Left lung (tissue), 10 donors: Measurements from ENCODE around the gene ARFIP2. TPM values are rescaled to one million over a fixed set of nuclear protein-coding genes. Genes with fewer than 3 reads are reported as not detected.
A peak's percentile ranks its signal among the peaks of the same experiment; 100 is the strongest.

Experiments
- ATAC-seq: fragments of 200-7000 bp; cut with Tn5 transposase; one replicate; pipeline ENCODE4 v1.9.1; 2020; ENCODE audit warnings: moderate library complexity
- DNase-seq, 4 donors: peaks; one replicate each; pipeline ENCODE4 v3.0.0-alpha.2; 2013 to 2020
- H3K27ac ChIP-seq, 2 donors: fragments of 200-600 bp; sonication (generic) in 1 of 2; one replicate each; pipeline versions ENCODE4 v1.5.0 to v1.8.0; 2020 to 2021
- H3K27me3 ChIP-seq, 2 donors: fragments of 200-600 bp; sonication (generic) in 1 of 2; one replicate each; pipeline versions ENCODE4 v1.5.0 to v1.8.0; 2020 to 2021
- H3K36me3 ChIP-seq, 2 donors: fragments of 200-600 bp; sonication (generic) in 1 of 2; one replicate each; pipeline versions ENCODE4 v1.5.0 to v1.8.0; 2020 to 2021
- H3K4me1 ChIP-seq, 2 donors: fragments of 200-600 bp; one replicate each; pipeline ENCODE4 v1.8.0; 2021
- H3K4me3 ChIP-seq, 2 donors: fragments of 200-600 bp; sonication (generic) in 1 of 2; one replicate each; pipeline versions ENCODE4 v1.5.0 to v1.8.0; 2020 to 2021; ENCODE audit warnings: mild to moderate bottlenecking in 1 of 2
- H3K9me3 ChIP-seq, 2 donors: fragments of 200-600 bp; sonication (generic) in 1 of 2; one replicate each; pipeline versions ENCODE4 v1.5.0 to v1.8.0; 2020 to 2021
- CTCF ChIP-seq, 2 donors: fragments of 200-600 bp; sonication (generic) in 1 of 2; IDR thresholded peaks; one replicate each; pipeline versions ENCODE4 v1.5.0 to v1.8.0; 2021; ENCODE audit warnings: antibody characterized with exemption in 2 of 2
- intact Hi-C, 2 donors: fragments of 100-400 bp; cut with DNase I; formaldehyde crosslinking; loops; one replicate each; pipeline versions ENCODE4 v1.11.2 to v1.14.2; 2022
- polyA plus RNA-seq, 6 donors: library from polyadenylated mRNA; unstranded; fragments of 120-200 nt; gene quantifications; one replicate each; pipeline ENCODE4 v1.2.1, GENCODE V29; 2013; ENCODE audit not compliant: insufficient read length in 6 of 6
- total RNA-seq, 2 donors: library from RNA; stranded (reverse); fragmentation: NEBNext Ultra II Directional; extraction: Animal tissue kit (Norgen Biotek cat#: 25700); gene quantifications; one replicate each; pipeline ENCODE4 v1.2.1, GENCODE V29; 2021
- donor health status: DM: no; HTN: yes; CAD: no.
- donor health status: DM: no; HTN: no; CAD: no.

The ARFIP2 gene
- total and polyA plus RNA-seq, 8 donors, result 41.3 to 75.0 (median 62.6) TPM

- ATAC-seq (peak; percentile 18), DNase-seq (peak in 2 of 4 donors; percentile 38 to 71)
- no peak within 1 kb of the TSS for H3K27ac ChIP-seq
- intact Hi-C loops, result no loop called here
- H3K4me3 ChIP-seq, result no peak within 1 kb of the TSS
- H3K9me3 ChIP-seq, result no peaks in the 10 kb centered on the region
- H3K27me3 ChIP-seq, result no peaks in the 10 kb centered on the region
- no peaks in the 10 kb centered on the region for H3K4me1 ChIP-seq
- H3K36me3 ChIP-seq, result peaks cover 0 to 46% of the 10 kb centered on the region in 2 donors
- TF ChIP-seq CTCF (IDR thresholded peaks at IDR 0.05), result no peak
These were observed 16.1 kb upstream of the ARFIP2 start, which contains the start of gene DNHD1 for GRCh38 chr11:6497069-6497839. DNHD1 (plus strand) TSS chr11:6497280; CDS start chr11:6498216, 936 bp downstream.

- H3K27me3 ChIP-seq, result no peaks in the 10 kb centered on the region
- no peak overlapping the region for H3K4me3 ChIP-seq
- no peaks in the 10 kb centered on the region for H3K9me3 ChIP-seq
- intact Hi-C loops, result no loop called here
- peaks cover 0 to 82% of the 10 kb centered on the region in 2 donors for H3K36me3 ChIP-seq
- DNase-seq (no peak), ATAC-seq (no peak)
- no peak for TF ChIP-seq CTCF (IDR thresholded peaks at IDR 0.05)
- H3K27ac ChIP-seq, result no peak overlapping the region
- H3K4me1 ChIP-seq, result no peaks in the 10 kb centered on the region
These were observed 8.2 kb upstream of the ARFIP2 start for GRCh38 chr11:6489306-6489705.

- DNase-seq (no peak), ATAC-seq (no peak)
- Histone ChIP-seq H3K27ac (no peak overlapping the region), H3K4me1 (peaks cover 0 to 2% of the 10 kb centered on the region in 2 donors), H3K4me3 (no peak overlapping the region), H3K9me3 (no peaks in the 10 kb centered on the region), H3K36me3 (peaks cover 0 to 83% of the 10 kb centered on the region in 2 donors), H3K27me3 (no peaks in the 10 kb centered on the region)
- no peak for TF ChIP-seq CTCF (IDR thresholded peaks at IDR 0.05)
- intact Hi-C loops, result no loop called here
These were observed 7.7 kb upstream of the ARFIP2 start for GRCh38 chr11:6488821-6489220.

- no peaks in the 10 kb centered on the region for H3K9me3 ChIP-seq
- no peak overlapping the region for H3K27ac ChIP-seq
- peaks cover 0 to 6% of the 10 kb centered on the region in 2 donors for H3K4me1 ChIP-seq
- intact Hi-C loops, result no loop called here
- peaks cover 0 to 83% of the 10 kb centered on the region in 2 donors for H3K36me3 ChIP-seq
- ATAC-seq (no peak), DNase-seq (no peak)
- no peak for TF ChIP-seq CTCF (IDR thresholded peaks at IDR 0.05)
- H3K27me3 ChIP-seq, result no peaks in the 10 kb centered on the region
- no peak overlapping the region for H3K4me3 ChIP-seq
These were observed 7.2 kb upstream of the ARFIP2 start for GRCh38 chr11:6488342-6488741.

- H3K4me1 ChIP-seq, result peaks cover 5 to 20% of the 10 kb centered on the region in 2 donors
- ATAC-seq (no peak), DNase-seq (no peak)
- peaks cover 0 to 83% of the 10 kb centered on the region in 2 donors for H3K36me3 ChIP-seq
- no peaks in the 10 kb centered on the region for H3K9me3 ChIP-seq
- intact Hi-C loops, result no loop called here
- no peaks in the 10 kb centered on the region for H3K27me3 ChIP-seq
- no peak for TF ChIP-seq CTCF (IDR thresholded peaks at IDR 0.05)
- H3K4me3 ChIP-seq, result no peak overlapping the region
- no peak overlapping the region for H3K27ac ChIP-seq
These were observed 5.8 kb upstream of the ARFIP2 start for GRCh38 chr11:6486938-6487337.
